T47D (cell line): Measurements from ENCODE around the gene OCA2.

ENCODE experiments used
- DNase-seq, 2 experiments: peaks; one replicate each; pipeline versions ENCODE4 v3.0.0 to v3.0.0-alpha.2; 2011 to 2012; ENCODE audit warnings: low read depth in 1 of 2, low spot score in 1 of 2
- JUND ChIP-seq: IDR thresholded peaks from 2 replicates; pipeline ENCODE4 v1.6.1; 2012; ENCODE audit warnings: low read depth
- in situ Hi-C: cut with HindIII; loops from 2 replicates; pipeline ENCODE4 v1.10.0; 2016; ENCODE audit warnings: low sequenced_read_pairs, low pct_unique_long_range_greater_than_20kb

OCA2 gene

GRCh38 chr15:27764339-27764738 is 334.8 kb downstream of the OCA2 start:
- DNase-seq, result no peak
- in situ Hi-C loops, result no loop called here

GRCh38 chr15:27763514-27763913 is 335.6 kb downstream of the OCA2 start:
- in situ Hi-C loops, result no loop called here
- TF ChIP-seq JUND, result no peak
- DNase-seq, result no peak

More at GRCh38 chr15:27764339-27764738, 334.8 kb downstream of the OCA2 start:
- no peak for TF ChIP-seq JUND

DNA sequence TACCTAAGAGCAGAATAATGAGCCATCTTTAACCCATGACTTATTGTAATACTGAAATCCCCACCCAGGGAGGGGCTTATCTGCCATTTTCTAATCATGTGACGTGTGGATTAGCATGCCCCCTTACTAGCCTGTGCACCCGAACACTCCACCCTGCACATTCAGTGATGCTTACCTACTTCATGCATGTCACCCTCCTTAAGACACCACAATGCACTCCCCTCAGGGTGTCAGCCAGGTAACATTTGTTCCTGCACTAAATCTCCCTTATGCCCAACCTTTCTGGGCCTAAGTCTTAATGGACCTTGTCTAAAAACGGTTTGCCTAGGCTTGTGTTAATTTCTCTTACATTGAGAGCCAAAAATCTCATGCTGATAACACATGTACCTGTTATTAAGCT is 336.6 kb downstream of the OCA2 start:
- in situ Hi-C loops, result no loop called here
- TF ChIP-seq JUND, result no peak
- no peak for DNase-seq

GRCh38 chr15:27757052-27757451 is 342.1 kb downstream of the OCA2 start:
- DNase-seq, result no peak

GRCh38 chr15:27752691-27753090 is 346.4 kb downstream of the OCA2 start:
- TF ChIP-seq JUND, result no peak
- in situ Hi-C loops, result no loop called here
- no peak for DNase-seq

More at GRCh38 chr15:27757052-27757451, 342.1 kb downstream of the OCA2 start:
- no peak for TF ChIP-seq JUND
- in situ Hi-C loops, result no loop called here

DNA sequence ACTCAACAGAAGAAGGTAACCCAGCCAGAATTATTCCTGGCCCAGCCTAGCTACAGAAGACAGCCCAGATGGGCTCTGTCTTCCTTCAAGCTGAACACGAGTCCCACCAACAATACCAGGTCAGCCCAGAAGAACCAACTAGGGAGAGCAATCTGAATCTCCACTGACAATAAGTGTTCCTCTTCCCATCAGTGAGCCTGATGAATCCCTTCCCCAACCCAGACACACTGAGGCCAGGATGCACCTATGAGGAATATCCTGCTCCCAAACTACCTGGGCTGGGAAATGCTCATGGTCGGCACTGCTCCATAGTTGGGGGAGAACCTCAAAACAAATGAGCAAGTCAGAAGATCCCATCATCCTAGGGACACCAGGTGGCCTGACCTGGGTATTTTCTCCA is 351.1 kb downstream of the OCA2 start:
- TF ChIP-seq JUND, result no peak
- in situ Hi-C loops, result no loop called here
- no peak for DNase-seq

GRCh38 chr15:27746401-27746955 is 352.6 kb downstream of the OCA2 start:
- no peak for DNase-seq
- no peak for TF ChIP-seq JUND
- in situ Hi-C loops, result no loop called here

- in situ Hi-C loops, result no loop called here
- DNase-seq, result no peak
- no peak for TF ChIP-seq JUND
Observed at GRCh38 chr15:27744641-27745040, 354.5 kb downstream of the OCA2 start.

- no peak for DNase-seq
- TF ChIP-seq JUND, result no peak
- in situ Hi-C loops, result no loop called here
Observed at GRCh38 chr15:27743638-27744037, 355.5 kb downstream of the OCA2 start.

DNA sequence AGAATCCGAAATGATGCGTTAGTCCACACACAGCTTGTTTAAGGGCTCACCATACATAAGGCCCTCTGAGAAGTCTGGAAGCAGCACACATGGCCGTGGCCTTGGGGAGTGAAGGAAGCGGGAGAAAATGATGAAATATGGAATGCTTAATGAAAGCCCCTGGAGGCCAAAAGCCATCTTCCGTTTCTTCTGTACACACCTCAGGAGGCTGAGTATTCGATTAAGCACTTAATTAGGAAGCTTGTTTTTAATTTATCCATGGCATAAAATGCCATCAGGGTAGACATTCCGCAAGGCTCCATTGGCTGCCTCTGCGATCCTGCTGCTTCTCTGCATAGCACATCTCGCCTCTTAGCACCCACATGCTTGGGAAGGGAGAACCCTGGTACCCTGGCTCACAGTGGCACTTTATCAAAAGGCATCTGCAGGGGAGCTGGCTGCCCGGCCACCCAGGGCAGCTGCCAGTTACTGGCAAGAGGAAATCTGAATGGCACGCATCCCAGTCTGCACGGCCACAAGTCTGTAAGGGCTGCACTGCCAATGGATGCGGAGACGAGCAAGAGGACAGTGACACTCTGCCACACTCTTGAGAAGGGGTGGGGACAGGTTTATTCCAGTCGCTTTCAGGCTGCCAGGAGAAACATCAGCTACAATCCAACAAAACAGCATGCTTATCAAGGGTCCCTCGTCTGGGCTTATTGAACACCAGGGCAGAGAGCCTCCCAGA is 356.2 kb downstream of the OCA2 start:
- no peak for TF ChIP-seq JUND
- no peak for DNase-seq
- in situ Hi-C loops, result no loop called here

DNA sequence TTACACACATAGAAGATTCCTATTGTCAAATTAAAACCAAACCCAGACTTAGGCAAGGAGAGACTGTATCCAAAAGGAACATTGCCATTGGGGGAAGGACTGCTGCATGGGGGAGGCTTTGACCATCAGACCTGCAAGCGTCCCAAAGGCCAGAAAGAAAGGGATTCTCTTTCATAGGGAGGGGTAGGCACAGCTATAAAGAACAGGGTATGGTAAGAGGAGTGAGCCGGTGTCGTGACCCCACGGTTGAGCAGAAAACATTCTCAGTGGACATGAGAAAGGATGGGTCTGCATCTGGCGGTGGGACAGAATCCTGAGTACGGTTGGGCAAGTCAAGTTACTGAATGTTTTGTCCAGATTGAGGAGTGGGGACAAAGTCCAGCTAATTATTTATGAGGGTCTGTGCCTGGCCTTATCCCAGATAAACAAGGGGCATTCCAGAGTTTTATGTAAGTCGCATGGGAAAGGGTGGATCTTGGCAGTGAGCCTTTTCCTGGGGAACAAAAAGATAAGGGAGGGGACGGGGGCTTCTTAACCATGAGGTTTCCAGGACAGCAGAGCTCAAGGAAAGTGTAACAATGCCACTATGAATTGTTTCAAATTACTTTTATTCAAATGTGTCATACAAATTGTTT is 357.8 kb downstream of the OCA2 start:
- in situ Hi-C loops, result no loop called here
- TF ChIP-seq JUND, result no peak

DNA sequence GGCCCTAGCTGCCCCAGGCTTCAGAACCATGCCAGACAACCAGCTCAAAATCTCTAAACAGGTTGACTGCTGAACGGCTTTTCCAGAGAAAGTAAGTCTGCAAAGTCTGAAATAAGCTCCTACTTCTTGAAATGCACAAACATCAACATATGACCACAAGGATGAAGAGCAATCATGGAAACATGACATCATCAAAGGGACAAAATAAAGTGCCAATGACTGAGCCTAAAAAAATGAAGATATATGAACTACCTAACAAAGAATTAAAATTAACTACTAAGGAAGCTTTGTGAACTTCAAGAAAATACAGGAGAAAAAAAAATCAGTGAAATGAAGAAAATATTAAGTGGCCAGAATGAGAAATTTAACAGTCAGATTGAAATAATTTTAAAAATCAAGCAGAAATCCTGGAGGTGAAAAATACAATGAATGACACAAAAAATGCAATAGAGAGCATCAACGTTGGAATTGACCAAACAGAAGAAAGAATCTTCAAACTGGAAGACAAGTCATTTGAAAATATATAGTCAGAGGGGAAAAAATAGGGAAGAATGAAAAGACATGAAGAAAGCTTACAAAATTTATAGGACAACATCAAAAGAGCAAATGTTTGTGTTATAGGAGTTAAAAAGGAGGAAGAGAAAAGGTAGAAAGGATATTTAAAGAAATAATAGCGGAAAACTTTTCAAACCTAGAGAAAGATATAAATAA is 364.2 kb downstream of the OCA2 start:
- TF ChIP-seq JUND, result no peak
- no peak for DNase-seq
- in situ Hi-C loops, result no loop called here

More for the DNA sequence above, 357.8 kb downstream of the OCA2 start:
- no peak for DNase-seq

- DNase-seq, result no peak
- in situ Hi-C loops, result no loop called here
- TF ChIP-seq JUND, result no peak
Observed at GRCh38 chr15:27731776-27732175, 367.3 kb downstream of the OCA2 start.
